Calu3 (cell line): ENCODE data around the gene EGLN2. TPM values are rescaled to one million over a fixed set of nuclear protein-coding genes. Genes with fewer than 3 reads are reported as not detected.

Source experiments
- BruUV-seq: library from RNA; stranded (reverse); fragments of 400-500 nt; replicated peaks from 2 replicates; lab custom pipeline; 2021; lab: Mats Ljungman, UMichigan
- CTCF ChIA-PET: fragments of 300-600 bp; sonication (Branson Sonifier 250); formaldehyde crosslinking; loops from one replicate; lab custom pipeline; 2022; ENCODE audit warnings: antibody characterized with exemption; lab: Charles Lee
- DNase-seq: peaks from one replicate; pipeline ENCODE4 v3.0.0; 2022
- H3K27ac Mint-ChIP-seq: one replicate; pipeline ENCODE4 v1.8.0; 2022; ENCODE audit warnings: mixed read lengths; ENCODE audit not compliant: unreplicated experiment
- H3K27me3 Mint-ChIP-seq: one replicate; pipeline ENCODE4 v1.8.0; 2022; ENCODE audit warnings: mixed read lengths; ENCODE audit not compliant: unreplicated experiment
- H3K36me3 Mint-ChIP-seq: one replicate; pipeline ENCODE4 v1.8.0; 2022; ENCODE audit warnings: mild to moderate bottlenecking, moderate library complexity, mixed read lengths; ENCODE audit not compliant: insufficient read depth, unreplicated experiment
- H3K4me1 Mint-ChIP-seq: one replicate; pipeline ENCODE4 v1.8.0; 2022; ENCODE audit warnings: mild to moderate bottlenecking, low read depth, mixed read lengths; ENCODE audit not compliant: unreplicated experiment
- H3K4me3 Mint-ChIP-seq: one replicate; pipeline ENCODE4 v1.8.0; 2022; ENCODE audit warnings: mild to moderate bottlenecking, low read depth, moderate library complexity, mixed read lengths; ENCODE audit not compliant: unreplicated experiment
- H3K9me3 Mint-ChIP-seq: one replicate; pipeline ENCODE4 v1.8.0; 2022; ENCODE audit warnings: low read depth, mixed read lengths; ENCODE audit not compliant: unreplicated experiment
- CTCF ChIP-seq: fragments of 200-600 bp; IDR thresholded peaks from one replicate; pipeline ENCODE4 v1.8.0; 2022; ENCODE audit warnings: antibody characterized with exemption; ENCODE audit not compliant: unreplicated experiment
- intact Hi-C: fragments of 100-400 bp; cut with micrococcal nuclease; formaldehyde crosslinking; loops from one replicate; pipeline ENCODE4 v1.10.0; 2022; ENCODE audit not compliant: unreplicated experiment
- total RNA-seq: library from RNA; stranded (reverse); gene quantifications from 2 replicates; pipeline ENCODE4 v1.2.3, GENCODE V29; 2022

The EGLN2 gene
- total RNA-seq, 1 experiment from 2014 or later = 109 TPM

- H3K27ac Mint-ChIP-seq = peak overlapping the region; percentile 92
Measured at GRCh38 chr19:40752257-40752781, 46.7 kb upstream of the EGLN2 start.

DNA sequence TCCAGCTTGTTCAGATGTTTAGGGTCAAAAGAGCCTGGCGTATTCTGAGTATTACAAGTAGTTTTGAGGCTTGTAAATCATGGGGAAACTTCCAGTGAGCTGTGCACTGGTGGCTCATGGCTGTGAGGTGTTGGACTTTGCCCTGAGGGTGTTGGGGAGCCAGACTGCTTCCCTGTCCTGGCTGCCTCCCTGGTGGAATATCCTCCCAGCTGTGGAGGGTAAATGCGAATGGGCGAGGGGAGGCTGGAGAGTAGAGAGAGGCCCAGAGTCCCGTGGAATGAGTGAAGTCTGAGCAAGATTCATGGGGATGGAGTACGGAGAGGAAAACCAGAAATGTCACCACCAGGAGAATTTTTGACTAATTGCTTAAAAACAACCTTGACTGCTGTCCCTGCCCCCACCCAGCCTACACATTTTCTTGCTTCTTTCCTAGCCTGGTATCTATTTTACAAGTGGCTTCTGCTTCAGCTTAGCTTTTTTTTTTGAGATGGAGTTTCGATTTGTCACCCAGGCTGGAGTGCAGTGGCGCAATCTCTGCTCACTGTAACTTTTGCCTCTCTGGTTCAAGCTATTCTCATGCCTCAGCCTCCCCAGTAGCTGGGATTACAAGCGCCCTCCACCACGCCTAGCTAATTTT, 44.3 kb upstream of the EGLN2 start:
- CTCF ChIA-PET = interaction anchor here (0.5 to 1.2 kb wide), 4 partner anchors 23 to 283 kb away, joined by 3 to 4 read pairs (median 3); partner anchors contain the start of genes COQ8B and EGLN2
- H3K27ac Mint-ChIP-seq = peak overlapping the region; percentile 53
- peak; percentile 47 for DNase-seq
- no TSS peak for BruUV-seq
- no peaks in the 10 kb centered on the region for H3K9me3 Mint-ChIP-seq
- H3K27me3 Mint-ChIP-seq = no peaks in the 10 kb centered on the region
- H3K4me1 Mint-ChIP-seq = peaks cover 42% of the 10 kb centered on the region
- H3K4me3 Mint-ChIP-seq = peak overlapping the region; percentile 64
- peaks cover 91% of the 10 kb centered on the region for H3K36me3 Mint-ChIP-seq
- intact Hi-C loops = loop anchor here (5.0 kb wide), 2 partner anchors 37 to 43 kb away; partner anchors contain the start of genes COQ8B, EGLN2 and ITPKC
- no peak for TF ChIP-seq CTCF

More at GRCh38 chr19:40752257-40752781, 46.7 kb upstream of the EGLN2 start:
- TF ChIP-seq CTCF = no peak
- DNase-seq = no peak
- CTCF ChIA-PET = interaction anchor here (0.6 to 1.9 kb wide), 4 partner anchors 26 to 52 kb away, joined by 3 to 10 read pairs (median 4); partner anchors contain the start of gene RAB4B
- H3K4me3 Mint-ChIP-seq = peak overlapping the region; percentile 84
- intact Hi-C loops = loop anchor here (5.0 kb wide), 2 partner anchors 35 to 45 kb away; partner anchors contain the start of genes COQ8B, EGLN2 and ITPKC
- H3K4me1 Mint-ChIP-seq = peaks cover 59% of the 10 kb centered on the region
- H3K9me3 Mint-ChIP-seq = no peaks in the 10 kb centered on the region
- BruUV-seq = no TSS peak
- H3K36me3 Mint-ChIP-seq = peaks cover 86% of the 10 kb centered on the region
- H3K27me3 Mint-ChIP-seq = no peaks in the 10 kb centered on the region

GRCh38 chr19:40755248-40755624, 43.8 kb upstream of the EGLN2 start:
- peak overlapping the region; percentile 10 for H3K4me3 Mint-ChIP-seq
- no peak overlapping the region for H3K27ac Mint-ChIP-seq
- no peaks in the 10 kb centered on the region for H3K9me3 Mint-ChIP-seq
- peaks cover 91% of the 10 kb centered on the region for H3K36me3 Mint-ChIP-seq
- H3K4me1 Mint-ChIP-seq = peaks cover 37% of the 10 kb centered on the region
- no TSS peak for BruUV-seq
- DNase-seq = no peak
- H3K27me3 Mint-ChIP-seq = no peaks in the 10 kb centered on the region
- TF ChIP-seq CTCF = no peak
- CTCF ChIA-PET = interaction anchor here (1.2 kb wide), 1 partner anchor 39 kb away, joined by 3 read pairs; the partner anchor contains the start of gene COQ8B
- intact Hi-C loops = no loop called here

DNA sequence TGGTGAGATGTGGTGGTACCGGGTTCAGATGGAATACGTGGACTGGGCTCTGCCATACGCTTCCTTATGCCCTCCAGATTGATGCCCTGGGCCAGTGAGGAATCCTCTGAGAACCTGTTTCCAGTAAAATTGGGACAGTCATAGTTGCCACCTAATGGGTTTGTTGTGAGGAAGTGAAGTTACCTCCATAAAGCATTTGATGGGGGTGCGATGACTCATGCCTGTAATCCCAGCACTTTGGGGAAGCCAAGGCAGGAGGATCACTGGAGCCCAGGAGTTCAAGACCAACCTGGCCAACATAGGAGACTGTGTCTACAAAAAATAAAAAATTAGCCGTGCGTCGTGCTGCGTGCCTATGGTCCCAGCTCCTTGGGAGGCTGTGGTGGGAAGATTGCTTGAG, 43.2 kb upstream of the EGLN2 start:
- CTCF ChIA-PET = interaction anchor here (1.2 kb wide), 1 partner anchor 39 kb away, joined by 3 read pairs; the partner anchor contains the start of gene COQ8B
- TF ChIP-seq CTCF = no peak
- Mint-ChIP-seq H3K27me3 (no peaks in the 10 kb centered on the region), H3K9me3 (no peaks in the 10 kb centered on the region), H3K4me1 (peaks cover 36% of the 10 kb centered on the region), H3K4me3 (peak overlapping the region; percentile 10), H3K27ac (no peak overlapping the region), H3K36me3 (peaks cover 91% of the 10 kb centered on the region)
- BruUV-seq = no TSS peak
- intact Hi-C loops = no loop called here
- DNase-seq = no peak
